Body of pancreas (tissue), 4 donors: ENCODE data around the gene GPBP1L1.

Source experiments
- POLR2A ChIP-seq, 3 donors: fragments of 450-650 bp; IDR thresholded peaks; one replicate each; pipeline ENCODE4 v1.6.1; 2016; ENCODE audit warnings: antibody characterized with exemption in 3 of 3, mild to moderate bottlenecking in 2 of 3
- TF ChIP-seq, protein P1 (sequence below), 7 experiments: fragments of 450-650 bp in 4 of 7; fragments of 200-600 bp in 3 of 7; sonication (generic) in 3 of 7; IDR thresholded peaks; one replicate each; pipeline ENCODE4 v1.5.1; 2016 to 2019; ENCODE audit warnings: antibody characterized with exemption in 7 of 7

DNA sequence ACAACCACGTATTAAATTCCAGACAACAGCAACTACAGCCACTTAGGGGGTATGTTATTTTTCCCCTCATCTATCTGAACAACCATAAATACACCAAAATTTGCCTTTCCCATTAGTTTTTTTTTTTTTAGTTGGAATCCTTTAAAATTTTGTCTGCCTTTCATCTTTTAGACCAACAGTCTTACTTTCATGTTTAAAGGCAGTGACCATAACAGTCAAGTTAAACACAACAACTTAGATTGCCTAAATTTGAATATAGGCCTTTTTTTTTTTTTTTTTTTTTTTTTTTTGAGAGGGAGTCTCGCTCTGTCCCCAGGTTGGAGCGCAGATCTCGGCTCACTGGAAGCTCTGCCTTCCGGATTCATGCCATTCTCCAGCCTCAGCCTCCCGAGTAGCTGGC lies 3.4 kb downstream of the GPBP1L1 start:
- TF ChIP-seq, protein P1, sequence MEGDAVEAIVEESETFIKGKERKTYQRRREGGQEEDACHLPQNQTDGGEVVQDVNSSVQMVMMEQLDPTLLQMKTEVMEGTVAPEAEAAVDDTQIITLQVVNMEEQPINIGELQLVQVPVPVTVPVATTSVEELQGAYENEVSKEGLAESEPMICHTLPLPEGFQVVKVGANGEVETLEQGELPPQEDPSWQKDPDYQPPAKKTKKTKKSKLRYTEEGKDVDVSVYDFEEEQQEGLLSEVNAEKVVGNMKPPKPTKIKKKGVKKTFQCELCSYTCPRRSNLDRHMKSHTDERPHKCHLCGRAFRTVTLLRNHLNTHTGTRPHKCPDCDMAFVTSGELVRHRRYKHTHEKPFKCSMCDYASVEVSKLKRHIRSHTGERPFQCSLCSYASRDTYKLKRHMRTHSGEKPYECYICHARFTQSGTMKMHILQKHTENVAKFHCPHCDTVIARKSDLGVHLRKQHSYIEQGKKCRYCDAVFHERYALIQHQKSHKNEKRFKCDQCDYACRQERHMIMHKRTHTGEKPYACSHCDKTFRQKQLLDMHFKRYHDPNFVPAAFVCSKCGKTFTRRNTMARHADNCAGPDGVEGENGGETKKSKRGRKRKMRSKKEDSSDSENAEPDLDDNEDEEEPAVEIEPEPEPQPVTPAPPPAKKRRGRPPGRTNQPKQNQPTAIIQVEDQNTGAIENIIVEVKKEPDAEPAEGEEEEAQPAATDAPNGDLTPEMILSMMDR (IDR thresholded peaks at IDR 0.05): no peak
- TF ChIP-seq POLR2A (IDR thresholded peaks at IDR 0.05): no peak
